GM23248 (cell line): ENCODE data around the gene ST6GALNAC3.

Experiments used
- EZH2 ChIP-seq: fragments of 200-600 bp; sonication (generic); IDR thresholded peaks from 2 replicates; pipeline ENCODE4 v1.6.1; 2018; ENCODE audit warnings: antibody characterized with exemption, mild to moderate bottlenecking; ENCODE audit not compliant: insufficient read depth, poor library complexity, severe bottlenecking
- EZH2phosphoT487 ChIP-seq: fragments of 200-600 bp; sonication (generic); IDR thresholded peaks from 2 replicates; pipeline ENCODE4 v1.6.1; 2018; ENCODE audit warnings: antibody characterized with exemption, moderate library complexity, mild to moderate bottlenecking, low read depth; ENCODE audit not compliant: insufficient read depth

DNA sequence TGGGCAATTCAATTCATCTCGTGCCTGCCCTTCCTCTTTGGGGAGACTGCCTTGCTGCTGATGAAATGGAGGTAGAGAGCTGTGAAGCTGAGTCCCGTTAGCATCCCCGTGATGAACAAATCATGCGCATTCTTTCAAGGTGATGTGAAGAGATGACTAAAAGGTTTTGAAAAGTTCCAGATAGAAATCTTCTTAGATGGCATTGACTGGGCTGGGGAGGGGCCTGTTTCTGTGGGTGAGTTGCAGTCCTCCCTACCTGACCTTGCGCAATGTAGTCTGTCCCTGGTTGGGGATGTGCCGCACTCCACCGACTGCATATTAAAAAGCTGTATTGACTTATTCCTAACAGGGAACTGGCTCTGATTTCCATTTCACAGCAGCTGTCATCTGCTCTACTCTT lies 49.6 kb downstream of the ST6GALNAC3 start:
- TF ChIP-seq EZH2 (no peak), EZH2phosphoT487 (no peak)
